ENCODE measurements around the gene BCR.
A peak's percentile ranks its signal among the peaks of the same experiment; 100 is the strongest.
"Not testable (repeated sequence)": the region's sequence is repeated elsewhere in the genome, so short reads cannot be mapped to it uniquely, and the experiment has no call there.

Gene BCR

DNA sequence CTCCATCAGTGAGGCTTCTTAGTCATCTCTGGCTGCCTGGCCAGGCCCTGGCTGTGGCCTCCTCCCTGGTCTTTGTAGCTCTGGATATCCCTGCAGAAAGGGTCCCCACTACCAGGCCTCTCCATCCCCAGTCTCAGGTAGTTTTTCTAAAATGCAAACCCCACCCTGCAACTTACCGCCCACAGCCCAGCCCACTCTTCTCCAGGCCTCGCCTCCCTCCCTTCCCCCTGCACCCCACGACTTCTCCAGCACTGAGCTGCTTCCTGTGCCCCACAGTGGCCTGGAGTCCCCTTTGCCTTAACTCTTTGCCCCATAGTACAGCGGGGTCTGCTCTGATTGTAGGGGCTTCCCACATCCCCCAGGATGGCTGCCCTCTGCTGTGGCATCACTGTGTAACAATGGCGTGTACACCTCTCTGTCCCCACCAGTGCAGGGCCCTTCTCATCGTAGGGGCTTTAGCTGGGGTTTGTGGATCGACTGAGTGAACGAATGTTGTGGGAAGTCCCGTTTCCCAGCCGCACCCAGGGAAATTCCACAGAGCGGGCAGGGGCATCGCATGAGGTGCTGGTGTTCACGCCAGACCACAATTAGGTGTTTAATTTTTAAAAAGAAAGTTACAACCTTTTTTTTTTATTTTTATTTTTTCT, 111.6 kb downstream of the BCR start:
- no peak for DNase-seq (ENCODE audit: low spot score)

- no peak for DNase-seq (ENCODE audit: low spot score)
Measured at GRCh38 chr22:23292453-23293350, 112.4 kb downstream of the BCR start.

DNA sequence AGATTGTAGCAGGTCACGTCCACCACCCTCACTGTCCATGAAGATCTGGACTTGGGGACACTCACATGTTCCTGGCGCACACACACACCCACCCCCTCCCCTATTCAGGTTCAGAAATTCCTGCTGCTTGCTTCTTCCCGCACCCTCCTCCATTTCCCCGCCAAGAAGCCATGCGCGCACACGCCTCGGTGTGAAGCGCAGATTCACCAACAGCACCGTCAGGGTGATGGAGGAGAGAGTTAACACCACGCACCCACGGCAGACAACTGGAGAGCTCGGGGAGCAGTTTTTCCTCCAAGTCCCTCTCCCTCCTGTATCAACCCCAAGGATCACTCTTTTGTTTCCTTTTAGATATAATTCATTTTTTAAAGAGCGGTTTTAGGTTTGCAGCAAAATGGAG, 113.4 kb downstream of the BCR start:
- no peak for DNase-seq (ENCODE audit: low spot score)

DNA sequence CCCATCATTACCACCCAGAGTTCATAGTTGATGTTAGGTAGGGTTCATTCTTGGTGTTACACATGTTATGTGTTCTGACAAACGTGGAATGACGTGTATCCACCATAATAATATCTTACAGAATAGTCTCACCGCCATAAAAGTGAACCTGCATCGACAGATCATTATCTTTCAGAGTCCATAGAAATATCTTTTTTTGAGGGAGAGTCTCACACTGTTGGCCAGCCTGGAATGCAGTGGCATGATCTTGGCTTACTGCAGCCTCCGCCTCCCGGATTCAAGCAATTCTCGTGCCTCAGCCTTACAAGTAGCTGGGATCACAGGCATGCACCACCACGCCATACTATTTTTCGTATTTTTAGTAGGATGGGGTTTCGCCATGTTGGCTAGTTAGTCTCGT, 113.9 kb downstream of the BCR start:
- DNase-seq (ENCODE audit: low spot score), result no peak

GRCh38 chr22:23300476-23300875, 120.2 kb downstream of the BCR start:
- DNase-seq (ENCODE audit: low spot score), result no peak

DNA sequence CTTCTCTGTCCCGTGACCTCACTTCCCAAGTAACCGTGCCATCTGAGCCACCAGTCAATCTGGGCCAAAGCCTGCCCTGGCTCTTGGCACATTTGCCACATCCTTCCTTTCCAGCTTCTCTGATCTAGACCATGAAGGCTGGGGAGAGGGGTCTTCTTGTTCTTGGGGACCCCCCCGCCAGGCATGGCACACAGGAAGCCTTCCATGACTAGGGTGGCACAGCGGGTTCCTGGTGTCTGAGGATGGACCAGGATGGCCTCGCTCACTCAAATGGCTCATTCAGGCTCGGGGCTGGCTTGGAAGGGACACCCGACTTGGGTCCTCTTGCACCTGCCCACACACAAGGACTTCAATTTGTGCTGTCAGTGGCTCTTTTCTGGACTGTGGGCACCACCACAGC, 121.3 kb downstream of the BCR start:
- no peak for DNase-seq (ENCODE audit: low spot score)

DNA sequence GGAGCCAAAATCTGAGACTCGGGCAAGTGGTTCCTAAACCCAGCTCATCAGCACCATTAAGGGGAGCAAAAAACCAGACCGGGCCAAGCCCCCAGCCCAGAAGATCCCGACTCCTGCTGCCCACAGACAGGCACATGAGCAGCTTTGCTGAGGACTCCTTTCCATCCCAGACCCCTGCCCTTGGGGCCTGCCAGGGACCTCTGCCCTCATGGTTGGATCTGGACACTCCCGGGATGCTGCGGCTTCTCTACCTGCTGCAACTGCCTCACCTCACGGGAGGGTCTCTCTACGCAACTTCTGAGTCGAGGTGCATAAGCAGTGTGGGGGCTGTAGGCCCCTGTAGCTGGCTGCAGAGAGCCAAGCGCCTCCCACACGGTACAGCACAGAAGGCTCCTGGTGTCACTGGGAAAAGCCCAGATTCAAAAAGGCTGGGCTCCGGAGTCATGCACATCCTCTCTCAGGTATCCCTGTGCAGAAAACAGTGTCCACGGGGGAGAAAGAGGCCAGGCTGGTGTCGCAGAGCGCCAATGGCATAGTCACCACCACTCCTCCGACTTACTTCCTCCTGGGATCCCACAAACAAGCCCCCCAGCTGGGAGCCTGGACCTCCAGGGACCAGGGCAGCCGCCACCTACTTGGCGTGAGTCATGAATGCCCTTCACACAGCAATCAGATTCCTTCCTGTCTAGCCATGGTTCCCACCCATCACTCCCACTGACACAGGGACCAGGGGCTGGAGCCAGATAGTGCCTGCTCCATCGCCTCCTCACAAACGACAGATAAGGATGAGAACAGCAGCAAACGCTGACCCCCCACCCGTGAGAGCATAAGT, 122.1 kb downstream of the BCR start:
- peak; percentile 60 for DNase-seq (ENCODE audit: low spot score)

DNA sequence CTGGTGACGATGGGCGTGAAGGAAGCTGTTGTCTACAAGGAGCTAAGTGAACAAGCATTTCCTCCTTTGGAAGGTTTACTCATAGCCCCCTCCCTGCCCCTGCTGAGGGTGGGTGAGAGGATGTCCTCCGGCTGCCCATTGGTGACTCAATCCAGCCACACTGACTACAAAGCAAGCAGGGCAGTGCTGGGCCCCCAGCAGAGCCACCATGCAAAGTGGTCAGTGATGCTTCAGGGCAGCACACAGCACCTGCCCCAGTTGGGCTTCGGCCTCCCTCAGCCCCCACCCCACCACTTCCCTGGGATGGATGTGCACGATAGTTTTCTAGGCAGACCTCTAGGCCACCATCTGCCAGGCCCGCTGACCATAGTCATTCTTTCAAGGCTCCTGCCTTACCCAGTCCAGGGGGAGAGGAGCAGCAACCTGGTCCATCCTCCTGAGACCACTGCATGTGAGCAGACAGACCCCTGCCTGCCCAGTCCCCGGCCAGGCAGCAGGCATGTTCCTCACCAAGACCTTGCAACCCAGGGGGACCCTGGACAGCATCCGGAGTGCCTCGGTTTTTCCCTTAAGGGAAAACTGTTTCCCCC, 125.1 kb downstream of the BCR start:
- DNase-seq (ENCODE audit: low spot score), result peak; percentile 91

DNA sequence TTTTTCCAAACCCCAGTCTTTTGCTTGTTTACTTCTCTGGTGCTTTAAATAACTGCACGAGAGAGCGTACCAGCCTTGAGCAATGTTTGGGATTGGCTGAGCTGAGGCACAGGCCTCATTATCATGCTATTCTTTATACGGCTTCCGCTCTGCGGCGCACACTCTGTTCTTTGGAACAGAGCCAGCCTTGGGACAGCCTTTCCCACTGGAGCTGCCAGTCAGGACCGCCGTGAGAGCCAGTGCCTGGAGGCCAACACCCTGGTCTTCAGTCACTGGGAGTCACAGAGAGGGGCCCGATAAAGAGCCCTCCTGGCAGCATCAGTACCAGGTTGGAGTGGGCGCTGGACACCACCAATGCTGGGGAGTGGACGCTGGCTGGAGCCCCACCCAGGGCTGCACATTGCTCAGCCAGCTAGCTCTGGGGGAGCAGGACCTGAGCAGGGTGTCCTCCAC, 125.6 kb downstream of the BCR start:
- peak; percentile 70 for DNase-seq (ENCODE audit: low spot score)

DNA sequence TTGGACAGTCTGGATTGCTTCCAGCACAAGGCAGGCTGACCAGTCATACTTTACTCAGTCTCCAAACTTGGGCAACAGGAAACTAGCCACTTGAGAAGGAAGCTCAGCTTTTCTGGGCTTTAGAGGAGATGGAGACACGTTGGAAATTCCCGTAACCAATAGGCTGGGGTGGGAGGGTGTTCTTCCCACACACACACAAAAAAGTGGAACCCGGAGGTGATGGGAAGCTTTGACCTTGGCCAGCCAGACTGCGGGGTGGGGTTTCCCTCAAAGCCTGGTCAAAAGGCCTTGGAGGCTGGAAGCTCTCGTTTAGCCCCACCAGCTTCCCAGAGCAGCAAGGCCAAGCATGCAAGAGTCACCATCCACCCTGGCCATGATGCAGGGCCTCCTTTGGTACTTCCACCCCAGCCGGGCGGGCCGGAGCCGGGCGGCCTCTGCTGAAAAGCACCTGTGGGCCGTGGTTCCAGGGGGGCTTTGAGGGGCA, 126.2 kb downstream of the BCR start:
- peak; percentile 59 for DNase-seq (ENCODE audit: low spot score)

GRCh38 chr22:23306926-23307325, 126.6 kb downstream of the BCR start:
- no peak for DNase-seq (ENCODE audit: low spot score)

DNA sequence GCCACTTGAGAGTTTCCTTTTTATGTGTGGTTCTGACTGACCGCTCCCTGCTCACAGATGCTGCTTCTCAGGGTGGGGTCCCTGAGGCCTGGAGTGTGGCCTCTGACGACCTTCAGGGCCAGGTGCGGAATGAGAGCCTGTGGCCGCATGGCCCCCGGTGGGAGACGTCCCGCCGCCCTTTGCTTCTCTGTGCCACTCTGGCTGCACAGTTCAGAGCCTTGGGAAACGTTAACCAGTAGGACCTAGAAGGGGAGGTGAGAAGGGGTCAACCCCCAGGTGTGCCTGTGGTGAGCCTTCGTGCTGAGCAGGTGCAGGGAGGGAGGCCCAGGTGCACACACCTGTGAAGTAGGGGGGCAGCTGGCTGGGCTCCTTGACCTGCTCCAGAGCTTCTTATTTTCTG, 127.2 kb downstream of the BCR start:
- DNase-seq (ENCODE audit: low spot score), result not testable (repeated sequence)

GRCh38 chr22:23309261-23309660, 129.0 kb downstream of the BCR start:
- DNase-seq (ENCODE audit: low spot score), result not testable (repeated sequence)

- DNase-seq (ENCODE audit: low spot score), result peak; percentile 85
Measured at GRCh38 chr22:23310443-23311097, 130.3 kb downstream of the BCR start.

GRCh38 chr22:23311635-23312420, 131.5 kb downstream of the BCR start:
- not testable (repeated sequence) for DNase-seq (ENCODE audit: low spot score)

DNA sequence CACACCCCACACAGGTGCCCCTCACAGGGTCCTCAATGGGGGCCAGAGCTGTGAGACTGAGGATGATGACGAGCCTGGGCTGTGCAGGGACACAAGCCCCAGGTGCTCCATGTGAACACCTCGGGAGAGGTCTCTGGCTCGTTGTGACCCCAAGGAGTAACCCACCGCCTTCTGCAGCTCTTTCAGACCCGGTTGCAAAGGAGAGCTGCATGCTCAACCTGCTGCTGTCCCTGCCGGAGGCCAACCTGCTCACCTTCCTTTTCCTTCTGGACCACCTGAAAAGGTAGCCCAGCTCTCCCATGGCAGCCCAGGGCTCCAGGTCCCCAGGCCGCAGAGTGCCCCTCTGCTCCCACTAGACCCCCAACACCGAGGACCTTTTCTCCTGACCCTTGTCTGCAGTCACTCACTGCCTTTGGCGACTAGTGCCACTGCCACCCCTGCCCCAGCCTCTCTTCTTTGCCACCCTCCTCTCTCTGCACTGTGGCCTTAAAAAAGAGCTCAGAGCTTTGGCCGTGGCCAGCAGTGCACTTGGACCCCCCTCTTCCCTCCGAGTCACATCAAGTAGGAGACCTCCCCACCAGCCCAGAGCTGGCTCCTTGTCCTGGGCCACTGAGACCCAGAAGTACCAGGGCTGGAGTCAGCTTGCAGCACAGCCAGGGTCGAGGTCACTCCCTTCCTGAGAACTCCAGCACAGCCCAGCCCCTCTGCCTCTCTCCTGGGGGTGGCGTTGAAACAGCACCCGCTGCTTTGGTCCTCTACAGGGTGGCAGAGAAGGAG, 133.7 kb downstream of the BCR start:
- no peak for DNase-seq (ENCODE audit: low spot score)

GRCh38 chr22:23315341-23315917, 135.1 kb downstream of the BCR start:
- peak; percentile 64 for DNase-seq (ENCODE audit: low spot score)

DNA sequence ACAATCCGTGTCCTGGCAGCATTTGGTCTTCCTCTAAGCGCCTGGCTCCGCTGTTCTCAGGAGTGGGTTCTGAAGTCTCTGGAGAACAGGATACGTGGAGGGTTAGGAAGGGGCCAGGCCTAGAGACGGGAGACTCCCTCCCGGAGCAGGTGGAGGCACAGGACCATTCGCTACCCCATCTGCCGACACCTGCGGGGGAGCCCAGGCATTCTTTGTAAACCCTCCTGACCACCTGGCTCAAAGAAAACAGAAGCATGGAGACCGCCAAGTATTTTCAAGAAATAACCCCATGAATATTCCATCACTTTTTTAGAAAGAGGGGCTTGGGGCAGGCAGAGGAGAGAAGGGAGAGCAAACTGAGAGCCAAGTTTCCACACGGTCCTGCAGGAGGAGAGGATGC, 136.3 kb downstream of the BCR start:
- not testable (repeated sequence) for DNase-seq (ENCODE audit: low spot score)

DNA sequence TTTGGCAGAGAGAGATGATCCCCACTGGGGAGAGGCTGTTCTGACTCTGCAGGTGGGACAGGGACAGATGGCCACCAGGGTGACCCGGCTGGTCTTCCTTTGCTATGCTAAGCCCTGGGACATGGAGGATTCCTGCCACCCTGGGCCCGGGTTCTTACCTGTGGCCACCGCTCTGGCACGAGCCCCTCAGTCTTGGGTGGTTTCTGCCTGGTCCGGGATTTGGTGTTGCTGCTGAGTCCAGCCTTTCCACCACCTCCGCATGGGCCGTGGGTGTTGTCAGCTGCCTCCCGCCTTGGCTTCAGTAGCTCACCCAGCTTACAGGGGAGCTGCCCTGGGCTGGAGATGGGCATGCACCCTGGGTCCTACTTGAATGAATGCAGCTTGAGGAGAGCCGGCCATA, 138.0 kb downstream of the BCR start:
- DNase-seq (ENCODE audit: low spot score), result not testable (repeated sequence)
